NCI-H1417 treated with DMSO at 0.1 percent for 48 hours (cell line): Measurements from ENCODE around the gene TMEM87B.

Experiments used
- DNase-seq: peaks from one replicate; lab custom pipeline; 2025; lab: John Stamatoyannopoulos, UW

TMEM87B gene

GRCh38 chr2:112166806-112167499, 111.9 kb downstream of the TMEM87B start:
- DNase-seq, result no peak

GRCh38 chr2:112168422-112169124, 113.5 kb downstream of the TMEM87B start:
- DNase-seq, result no peak
